K562 (cell line): ENCODE results near the gene GNGT2. TPM values are rescaled to one million over a fixed set of nuclear protein-coding genes. Genes with fewer than 3 reads are reported as not detected.

Experiments used
- ATF7 ChIP-seq: fragments of 450-650 bp; IDR thresholded peaks from 2 replicates; pipeline ENCODE4 v1.7.1; 2014; ENCODE audit warnings: mild to moderate bottlenecking, moderate library complexity
- BRCA1 ChIP-seq, 2 experiments: fragments of 450-650 bp in 1 of 2; sonication (generic) in 1 of 2; formaldehyde crosslinking in 1 of 2; IDR thresholded peaks; 2 replicates each; pipeline versions ENCODE4 v1.5.0 to v1.6.1; 2017 to 2020; ENCODE audit warnings: mild to moderate bottlenecking in 1 of 2, missing genetic modification reagents in 1 of 2
- DDX20 ChIP-seq: fragments of 450-650 bp; IDR thresholded peaks from 2 replicates; pipeline ENCODE4 v1.6.1; 2016; ENCODE audit warnings: missing genetic modification characterization, low read depth, mild to moderate bottlenecking, missing compliant biosample characterization, moderate library complexity
- EP400 ChIP-seq: fragments of 450-650 bp; IDR thresholded peaks from 2 replicates; pipeline ENCODE4 v1.6.1; 2017; ENCODE audit warnings: antibody characterized with exemption, mild to moderate bottlenecking, moderate library complexity
- ESRRA ChIP-seq: fragments of 450-650 bp; IDR thresholded peaks from 2 replicates; pipeline ENCODE4 v1.6.1; 2014; ENCODE audit warnings: low read depth, mild to moderate bottlenecking, moderate library complexity, borderline replicate concordance
- IFI16 ChIP-seq: fragments of 250-450 bp; sonication (Bioruptor Pico); IDR thresholded peaks from 2 replicates; pipeline ENCODE4 v2.1.2; 2022; ENCODE audit warnings: mild to moderate bottlenecking, inconsistent platforms
- JUN ChIP-seq, 2 experiments: sonication (generic) in 1 of 2; formaldehyde crosslinking in 1 of 2; IDR thresholded peaks; 2 replicates each; pipeline versions ENCODE4 v1.6.1 to v1.8.0; 2012 to 2022; ENCODE audit warnings: borderline replicate concordance in 2 of 2, mild to moderate bottlenecking in 2 of 2, improper control_type of control experiment in 1 of 2, low read depth in 1 of 2, low read length in 1 of 2, missing genetic modification reagents in 1 of 2
- KAT8 ChIP-seq: fragments of 450-650 bp; IDR thresholded peaks from 2 replicates; pipeline ENCODE4 v1.6.1; 2016; ENCODE audit warnings: low read depth, mild to moderate bottlenecking
- MEIS2 ChIP-seq: fragments of 450-650 bp; IDR thresholded peaks from 2 replicates; pipeline ENCODE4 v1.6.1; 2014; ENCODE audit warnings: mild to moderate bottlenecking; ENCODE audit not compliant: partially characterized antibody
- MTA2 ChIP-seq: fragments of 450-650 bp; IDR thresholded peaks from 2 replicates; pipeline ENCODE4 v1.6.1; 2016; ENCODE audit warnings: low read depth
- NBN ChIP-seq: fragments of 450-650 bp; IDR thresholded peaks from 2 replicates; pipeline ENCODE4 v1.6.1; 2016; ENCODE audit warnings: low read depth, mild to moderate bottlenecking
- NR2C1 ChIP-seq, 2 experiments: fragments of 450-650 bp; IDR thresholded peaks; 2 replicates each; pipeline ENCODE4 v1.6.1; 2017; ENCODE audit warnings: mild to moderate bottlenecking in 2 of 2, antibody characterized with exemption in 1 of 2, inconsistent platforms in 1 of 2, missing compliant biosample characterization in 1 of 2, missing genetic modification characterization in 1 of 2
- NR2C2 ChIP-seq, 2 experiments: fragments of 200-800 bp in 1 of 2; sonication (Bioruptor generic) in 1 of 2; sonication (generic) in 1 of 2; formaldehyde crosslinking in 1 of 2; IDR thresholded peaks; 2 replicates each; pipeline versions ENCODE4 v1.6.1 to v1.8.0; 2016 to 2022; ENCODE audit warnings: mild to moderate bottlenecking in 1 of 2, missing compliant biosample characterization in 1 of 2, missing genetic modification characterization in 1 of 2, missing genetic modification reagents in 1 of 2
- RREB1 ChIP-seq: fragments of 250-450 bp; sonication (Bioruptor Pico); IDR thresholded peaks from 2 replicates; pipeline ENCODE4 v1.4.0; 2020
- SREBF1 ChIP-seq: fragments of 150-350 bp; IDR thresholded peaks from 2 replicates; pipeline ENCODE4 v1.6.1; 2014; ENCODE audit warnings: antibody characterized with exemption, low read depth, low read length, borderline replicate concordance
- TAF9B ChIP-seq: fragments of 450-650 bp; IDR thresholded peaks from 2 replicates; pipeline ENCODE4 v1.6.1; 2018; ENCODE audit warnings: mild to moderate bottlenecking; ENCODE audit not compliant: partially characterized antibody
- THRA ChIP-seq: fragments of 450-650 bp; IDR thresholded peaks from 2 replicates; pipeline ENCODE4 v1.6.1; 2017; ENCODE audit warnings: mild to moderate bottlenecking, moderate library complexity
- XRCC4 ChIP-seq: IDR thresholded peaks from one replicate; pipeline ENCODE4 v1.6.1; 2011; ENCODE audit not compliant: insufficient read depth, insufficient read length; ENCODE audit errors: extremely low read depth
- ZBTB26 ChIP-seq: fragments of 450-650 bp; formaldehyde crosslinking; IDR thresholded peaks from 2 replicates; pipeline ENCODE4 v1.4.0; 2022; ENCODE audit warnings: missing genetic modification characterization
- polyA plus RNA-seq, 8 experiments: library from polyadenylated mRNA; depleted of rRNA in 4 of 8; stranded (reverse) in 5 of 8; unstranded in 3 of 8; fragments of >200 nt; fragmentation: Nextera tagmentation in 2 of 8; fragmentation: Illumina TruSeq in 1 of 8; extraction: Ambion mirVana in 2 of 8; extraction: Trizol in 1 of 8; gene quantifications; 2 replicates each; pipeline versions ENCODE4 v1.2.1 to v1.2.3, GENCODE V29; 2011 to 2014; ENCODE audit warnings: inconsistent platforms in 1 of 8, missing spikeins in 1 of 8
- total RNA-seq, 7 experiments: library from RNA; depleted of rRNA in 6 of 7; stranded (reverse); fragments of >200 nt in 6 of 7; fragmentation: Illumina TruSeq in 2 of 7; extraction: Trizol in 2 of 7; gene quantifications; 2 replicates each; pipeline versions ENCODE4 v1.2.1 to v1.2.3, GENCODE V29; 2011 to 2021; ENCODE audit warnings: low replicate concordance in 1 of 7

The GNGT2 gene
- total and polyA plus RNA-seq, 9 of the 15 experiments (the other 6 are each of a cell fraction or from before 2014, with no cell fraction given) = not detected

GRCh38 chr17:49241692-49242397 lies 31.5 kb upstream of the GNGT2 start (continued):
- no peak for TF ChIP-seq RREB1 (CRISPR knock-in tag)
- peak; percentile 53; the same call in 1 of the 2 replicates for TF ChIP-seq ESRRA
- peak; percentile 55; the same call in 1 of the 2 replicates for TF ChIP-seq NR2C1 (IDR thresholded peaks at IDR 0.05)
- peak; percentile 37; the same call in 1 of the 2 replicates for TF ChIP-seq NR2C1 (tag; IDR thresholded peaks at IDR 0.05)
- no peak for TF ChIP-seq THRA
- no peak for TF ChIP-seq NBN
- TF ChIP-seq MEIS2 = peak; percentile 50
- TF ChIP-seq DDX20 (tag) = no peak
- no peak for TF ChIP-seq KAT8
- TF ChIP-seq ZBTB26 (CRISPR knock-in tag) = no peak; the same call in 1 of the 2 replicates
- TF ChIP-seq XRCC4 = no peak
- no peak for TF ChIP-seq TAF9B
- no peak for TF ChIP-seq IFI16
- no peak for TF ChIP-seq SREBF1
- peak; percentile 68; the same call in 1 of the 2 replicates for TF ChIP-seq ATF7
- TF ChIP-seq BRCA1 (IDR thresholded peaks at IDR 0.05) = no peak
- no peak for TF ChIP-seq BRCA1 (CRISPR knock-in tag; IDR thresholded peaks at IDR 0.05)
- no peak for TF ChIP-seq NR2C2 (CRISPR knock-in tag; IDR thresholded peaks at IDR 0.05)
- TF ChIP-seq NR2C2 (tag; IDR thresholded peaks at IDR 0.05) = peak; percentile 63; the same call in 1 of the 2 replicates
- peak; percentile 67 for TF ChIP-seq MTA2
- TF ChIP-seq EP400 = peak; percentile 14; the same call in 1 of the 2 replicates
- TF ChIP-seq JUN (IDR thresholded peaks at IDR 0.05; ENCODE audit: borderline replicate concordance, low read depth, low read length) = no peak
- TF ChIP-seq JUN (CRISPR knock-in tag; IDR thresholded peaks at IDR 0.05; ENCODE audit: borderline replicate concordance) = no peak
